NB4 (cell line): ENCODE results near the gene SPSB3.

Source experiments
- CTCF ChIP-seq: IDR thresholded peaks from one replicate; pipeline ENCODE4 v1.5.1; 2012; ENCODE audit warnings: low read depth, low read length
- MYC ChIP-seq: IDR thresholded peaks from 2 replicates; pipeline ENCODE4 v1.6.1; 2011; ENCODE audit warnings: low read depth, low read length
- POLR2A ChIP-seq: IDR thresholded peaks from 2 replicates; pipeline ENCODE4 v1.6.1; 2011; ENCODE audit warnings: mild to moderate bottlenecking; ENCODE audit not compliant: insufficient read length; ENCODE audit errors: extremely low read depth
- TF ChIP-seq, protein P1 (sequence below): IDR thresholded peaks from 2 replicates; pipeline ENCODE4 v1.6.1; 2011; ENCODE audit warnings: low read depth, low read length

DNA sequence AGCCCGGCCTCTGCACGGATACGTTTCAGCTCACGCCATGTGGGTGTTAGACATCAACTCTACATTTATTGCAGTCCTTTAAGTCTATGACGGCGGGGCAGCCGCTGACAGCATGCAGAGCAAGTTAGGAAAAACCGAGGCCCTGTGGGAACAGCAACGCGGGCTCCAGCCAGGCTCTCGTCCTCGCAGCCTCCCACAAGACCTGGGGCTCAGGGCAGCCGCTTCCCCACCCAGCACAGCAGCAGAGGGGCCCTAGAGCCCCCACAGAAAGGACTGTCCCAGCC lies 5.8 kb downstream of the SPSB3 start:
- TF ChIP-seq CTCF (no peak), POLR2A (no peak), MYC (no peak)
- TF ChIP-seq, protein P1, sequence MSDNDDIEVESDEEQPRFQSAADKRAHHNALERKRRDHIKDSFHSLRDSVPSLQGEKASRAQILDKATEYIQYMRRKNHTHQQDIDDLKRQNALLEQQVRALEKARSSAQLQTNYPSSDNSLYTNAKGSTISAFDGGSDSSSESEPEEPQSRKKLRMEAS, result no peak
